HCT116 (cell line): Measurements from ENCODE around the gene TMED7. TPM values are rescaled to one million over a fixed set of nuclear protein-coding genes. Genes with fewer than 3 reads are reported as not detected.

Experiments used
- ATAC-seq: fragments of 200-7000 bp; cut with Tn5 transposase; 2 replicates; pipeline ENCODE4 v1.9.1; 2020; ENCODE audit warnings: mild to moderate bottlenecking, moderate library complexity
- BruUV-seq: library from RNA; stranded (reverse); fragments of 400-500 nt; replicated peaks from 2 replicates; lab custom pipeline; 2021; lab: Mats Ljungman, UMichigan
- CTCF ChIA-PET: fragments of 300-600 bp; sonication (Branson Sonifier 250); formaldehyde crosslinking; loops from one replicate; lab custom pipeline; 2021; ENCODE audit warnings: antibody characterized with exemption; lab: Charles Lee
- POLR2A ChIA-PET: fragments of 300-600, 350-600 bp; sonication (Branson Sonifier 250); formaldehyde crosslinking; loops from one replicate; lab custom pipeline; 2021; ENCODE audit warnings: antibody characterized with exemption; lab: Charles Lee
- RAD21 ChIA-PET, 2 experiments: fragments of 300-600 bp; sonication (Branson Sonifier 250); formaldehyde crosslinking; loops; one replicate each; lab custom pipeline; 2023; ENCODE audit warnings: low total read pairs in 2 of 2; ENCODE audit not compliant: uncharacterized antibody in 2 of 2, unreplicated experiment in 2 of 2, low non-redundant PET in 1 of 2; lab: Charles Lee
- DNase-seq: peaks from one replicate; pipeline ENCODE4 v3.0.0-alpha.2; 2010; ENCODE audit warnings: low read depth, low spot score
- H2AFZ ChIP-seq: fragments of 200-600 bp; shearing (Covaris generic), sonication (generic); 2 replicates; pipeline ENCODE4 v1.6.1; 2017; ENCODE audit warnings: low read depth, mixed run types, mixed read lengths, antibody characterized with exemption, low read length; ENCODE audit not compliant: poor library complexity, severe bottlenecking
- H3K27ac ChIP-seq: 2 replicates; pipeline ENCODE4 v1.5.1; 2012; ENCODE audit warnings: low read depth, low read length
- H3K27me3 ChIP-seq: fragments of 200-600 bp; sonication (generic); 2 replicates; pipeline ENCODE4 v1.6.1; 2016; ENCODE audit warnings: mixed run types, low read length, mixed read lengths; ENCODE audit not compliant: insufficient read depth
- H3K36me3 ChIP-seq, 2 experiments: fragments of 200-500 bp in 1 of 2; fragments of 200-600 bp in 1 of 2; sonication (Bioruptor generic) in 1 of 2; sonication (generic) in 1 of 2; 2 replicates each; pipeline versions ENCODE4 v1.5.1 to v1.6.1; 2014 to 2016; ENCODE audit warnings: low read length in 2 of 2, inconsistent platforms in 1 of 2, mixed read lengths in 1 of 2, mixed run types in 1 of 2; ENCODE audit not compliant: insufficient read depth in 2 of 2, control insufficient read depth in 1 of 2
- H3K4me1 ChIP-seq, 2 experiments: fragments of 200-600 bp in 1 of 2; sonication (generic) in 1 of 2; 2 replicates each; pipeline versions ENCODE4 v1.5.1 to v1.6.1; 2012 to 2017; ENCODE audit warnings: low read length in 2 of 2, inconsistent platforms in 1 of 2, mild to moderate bottlenecking in 1 of 2, mixed read lengths in 1 of 2, mixed run types in 1 of 2, moderate library complexity in 1 of 2; ENCODE audit not compliant: insufficient read depth in 2 of 2, control insufficient read depth in 1 of 2
- H3K4me2 ChIP-seq: fragments of 200-600 bp; sonication (generic); 2 replicates; pipeline ENCODE4 v1.6.1; 2017; ENCODE audit warnings: mixed run types, low read length, mixed read lengths
- H3K4me3 ChIP-seq, 2 experiments: fragments of 200-600 bp in 1 of 2; sonication (generic) in 1 of 2; replicated peaks in 1 of 2; 2 replicates each; pipeline ENCODE4 v1.5.1; 2011 to 2016; ENCODE audit warnings: low read length in 2 of 2, control low read depth in 1 of 2, low read depth in 1 of 2, mild to moderate bottlenecking in 1 of 2, mixed read lengths in 1 of 2, mixed run types in 1 of 2
- H3K79me2 ChIP-seq: fragments of 200-600 bp; sonication (generic); 2 replicates; pipeline ENCODE4 v1.6.1; 2017; ENCODE audit warnings: mild to moderate bottlenecking, mixed run types, low read length, moderate library complexity, mixed read lengths; ENCODE audit not compliant: insufficient read depth
- H3K9ac ChIP-seq: fragments of 200-600 bp; sonication (generic); 2 replicates; pipeline ENCODE4 v1.6.1; 2016; ENCODE audit warnings: low read length, mixed read lengths
- H3K9me2 ChIP-seq: fragments of 200-600 bp; sonication (generic), shearing (Covaris generic); 2 replicates; pipeline ENCODE4 v1.6.1; 2017; ENCODE audit warnings: mixed run types, mild to moderate bottlenecking, moderate library complexity; ENCODE audit not compliant: insufficient read depth
- H3K9me3 ChIP-seq, 2 experiments: fragments of 200-500 bp in 1 of 2; fragments of 200-600 bp in 1 of 2; sonication (Bioruptor generic) in 1 of 2; sonication (generic) in 1 of 2; 2 replicates each; pipeline ENCODE4 v1.6.1; 2014 to 2017; ENCODE audit warnings: low read length in 2 of 2, mixed read lengths in 2 of 2, inconsistent platforms in 1 of 2, low read depth in 1 of 2, mild to moderate bottlenecking in 1 of 2, mixed run types in 1 of 2, moderate library complexity in 1 of 2; ENCODE audit not compliant: control insufficient read depth in 1 of 2, insufficient read depth in 1 of 2
- H4K20me1 ChIP-seq: fragments of 200-600 bp; sonication (generic), shearing (Covaris generic); 2 replicates; pipeline ENCODE4 v1.6.1; 2017; ENCODE audit warnings: mixed run types, mild to moderate bottlenecking, moderate library complexity; ENCODE audit not compliant: insufficient read depth
- EGR1 ChIP-seq: IDR thresholded peaks from 2 replicates; pipeline ENCODE4 v1.6.1; 2012; ENCODE audit warnings: low read depth
- ELF1 ChIP-seq: IDR thresholded peaks from 2 replicates; pipeline ENCODE4 v1.6.1; 2012; ENCODE audit warnings: low read depth, borderline replicate concordance
- POLR2AphosphoS5 ChIP-seq: IDR thresholded peaks from 2 replicates; pipeline ENCODE4 v1.6.1; 2011; ENCODE audit warnings: mild to moderate bottlenecking, low read depth, low read length, moderate library complexity
- REST ChIP-seq: IDR thresholded peaks from 2 replicates; pipeline ENCODE4 v1.6.1; 2012; ENCODE audit warnings: low read depth
- intact Hi-C: fragments of 100-400 bp; cut with micrococcal nuclease; formaldehyde crosslinking; loops from 2 replicates; pipeline ENCODE4 v1.10.0; 2022
- total RNA-seq: library from RNA; stranded (reverse); gene quantifications from one replicate; pipeline ENCODE4 v1.2.1, GENCODE V29; 2021; ENCODE audit not compliant: unreplicated experiment

Gene TMED7
- total RNA-seq, 1 experiment from 2014 or later, result 167 TPM

- CTCF ChIA-PET, result interaction anchor here (1.2 kb wide), 1 partner anchor 9 kb away, joined by 4 read pairs; no protein-coding TSS in a partner anchor
- RAD21 ChIA-PET, result no interaction called here
- Histone ChIP-seq H3K27ac (no peak overlapping the region), H3K36me3 (no peaks in the 10 kb centered on the region), H3K9me2 (no peaks in the 10 kb centered on the region), H3K4me2 (no peak overlapping the region), H4K20me1 (no peaks in the 10 kb centered on the region), H3K9me3 (no peaks in the 10 kb centered on the region), H2AFZ (no peak overlapping the region), H3K27me3 (no peaks in the 10 kb centered on the region), H3K79me2 (no peaks in the 10 kb centered on the region), H3K9ac (no peak overlapping the region), H3K4me1 (no peaks in the 10 kb centered on the region), H3K4me3 (no peak overlapping the region)
- ATAC-seq, result no peak
- TF ChIP-seq ELF1 (no peak), EGR1 (no peak), REST (no peak), POLR2AphosphoS5 (no peak)
- DNase-seq, result no peak
- no TSS peak for BruUV-seq
- intact Hi-C loops, result no loop called here
- POLR2A ChIA-PET, result interaction anchor here (1.7 kb wide), 1 partner anchor 21 kb away, joined by 6 read pairs; the partner anchor contains the start of gene FEM1C
Observed at GRCh38 chr5:115565233-115565632, 60.6 kb downstream of the TMED7 start.

Other genes with a start within 250 kb of the TMED7 start
- 27.5 TPM for gene FEM1C, start 81.3 kb downstream of the TMED7 start, total RNA-seq
- gene TICAM2, start 23.6 kb downstream of the TMED7 start, total RNA-seq, result 2.9 TPM
- gene CDO1, start 190.6 kb upstream of the TMED7 start, total RNA-seq, result 0.17 TPM
- 270 TPM for gene ATG12, start 215.5 kb upstream of the TMED7 start, total RNA-seq
- 432 TPM for gene AP3S1, start 215.9 kb upstream of the TMED7 start, total RNA-seq